EL (cell line): ENCODE data around the gene AFAP1.

Experiments
- DNase-seq: peaks from one replicate; pipeline ENCODE4 v3.0.0-alpha.2; 2016

The AFAP1 gene

GRCh38 chr4:7967501-7968261, 28.0 kb upstream of the AFAP1 start:
- DNase-seq, result peak; percentile 35

GRCh38 chr4:7967063-7967440, 27.4 kb upstream of the AFAP1 start:
- DNase-seq, result no peak

GRCh38 chr4:7966281-7967062, 26.8 kb upstream of the AFAP1 start:
- DNase-seq, result no peak

- DNase-seq, result peak; percentile 37
These were observed 25.4 kb upstream of the AFAP1 start for GRCh38 chr4:7964890-7965662.

GRCh38 chr4:7964459-7964858, 24.8 kb upstream of the AFAP1 start:
- no peak for DNase-seq

GRCh38 chr4:7963691-7964090, 24.0 kb upstream of the AFAP1 start:
- DNase-seq, result no peak

- DNase-seq, result no peak
These were observed 23.2 kb upstream of the AFAP1 start for GRCh38 chr4:7962609-7963508.

- DNase-seq, result peak; percentile 99
These were observed 21.4 kb upstream of the AFAP1 start for GRCh38 chr4:7960790-7961655.

GRCh38 chr4:7960017-7960789, 20.5 kb upstream of the AFAP1 start:
- DNase-seq, result no peak

GRCh38 chr4:7959078-7959477, 19.4 kb upstream of the AFAP1 start:
- DNase-seq, result no peak

GRCh38 chr4:7956934-7957656, 17.4 kb upstream of the AFAP1 start:
- no peak for DNase-seq

- peak; percentile 95 for DNase-seq
These were observed 16.7 kb upstream of the AFAP1 start for GRCh38 chr4:7956270-7956808.

- DNase-seq, result no peak
These were observed 15.7 kb upstream of the AFAP1 start for GRCh38 chr4:7955393-7955792.

- DNase-seq, result no peak
These were observed 13.0 kb upstream of the AFAP1 start for GRCh38 chr4:7952615-7953014.

GRCh38 chr4:7950301-7951092, 10.8 kb upstream of the AFAP1 start:
- no peak for DNase-seq

- DNase-seq, result no peak
These were observed 10.1 kb upstream of the AFAP1 start for GRCh38 chr4:7949759-7950158.

GRCh38 chr4:7947927-7948326, 8.3 kb upstream of the AFAP1 start:
- no peak for DNase-seq

- no peak for DNase-seq
These were observed 6.2 kb upstream of the AFAP1 start for GRCh38 chr4:7945709-7946380.
